HG03060 (cell line): ENCODE results near the gene NUDT3.
"Not testable (repeated sequence)": the region's sequence is repeated elsewhere in the genome, so short reads cannot be mapped to it uniquely, and the experiment has no call there.

Source experiments
- ATAC-seq: cut with Tn5 transposase; IDR thresholded peaks from one replicate; pipeline ENCODE4 v1.9.1; 2021; ENCODE audit warnings: low read depth, moderate number of reproducible peaks; ENCODE audit not compliant: unreplicated experiment

The NUDT3 gene

DNA sequence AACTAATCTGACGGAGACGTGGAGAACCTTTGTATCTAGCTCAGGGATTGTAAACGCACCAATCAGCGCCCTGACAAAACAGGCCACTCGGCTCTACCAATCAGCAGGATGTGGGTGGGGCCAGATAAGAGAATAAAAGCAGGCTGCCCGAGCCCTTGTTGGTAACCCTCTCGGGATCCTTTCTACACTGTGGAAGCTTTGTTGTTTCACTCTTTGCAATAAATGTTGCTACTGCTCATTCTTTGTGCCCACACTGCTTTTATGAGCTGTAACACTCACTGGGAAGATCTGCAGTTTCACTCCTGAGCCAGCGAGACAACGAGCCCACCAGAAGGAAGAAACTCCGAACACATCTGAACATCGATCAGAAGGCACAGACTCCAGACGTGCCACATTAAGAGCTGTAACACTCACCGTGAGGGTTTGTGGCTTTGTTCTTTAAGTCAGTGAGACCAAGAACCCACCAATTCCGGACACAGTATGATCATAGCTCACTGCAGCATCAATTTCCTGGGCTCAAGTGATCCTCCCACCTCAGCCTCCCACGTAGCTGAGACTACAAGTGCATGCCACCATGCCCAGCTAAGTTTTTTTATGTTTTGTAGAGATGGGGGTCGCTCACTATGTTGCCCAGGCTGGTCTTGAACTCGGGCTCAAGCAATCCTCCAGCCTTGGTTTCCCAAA lies 122.7 kb downstream of the NUDT3 start:
- ATAC-seq: not testable (repeated sequence)

DNA sequence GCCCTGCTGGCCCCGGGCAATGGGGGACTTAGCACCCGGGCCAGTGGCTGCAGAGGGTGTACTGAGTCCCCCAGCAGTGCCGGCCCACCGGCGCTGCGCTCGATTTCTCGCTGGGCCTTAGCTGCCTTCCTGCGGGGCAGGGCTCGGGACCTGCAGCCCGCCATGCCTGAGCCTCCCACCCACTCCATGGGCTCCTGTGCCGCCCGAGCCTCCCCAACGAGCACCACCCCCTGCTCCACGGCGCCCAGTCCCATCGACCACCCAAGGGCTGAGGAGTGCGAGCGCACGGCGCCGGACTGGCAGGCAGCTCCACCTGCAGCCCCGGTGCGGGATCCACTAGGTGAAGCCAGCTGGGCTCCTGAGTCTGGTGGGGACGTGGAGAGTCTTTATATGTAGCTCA lies 123.3 kb downstream of the NUDT3 start:
- not testable (repeated sequence) for ATAC-seq

DNA sequence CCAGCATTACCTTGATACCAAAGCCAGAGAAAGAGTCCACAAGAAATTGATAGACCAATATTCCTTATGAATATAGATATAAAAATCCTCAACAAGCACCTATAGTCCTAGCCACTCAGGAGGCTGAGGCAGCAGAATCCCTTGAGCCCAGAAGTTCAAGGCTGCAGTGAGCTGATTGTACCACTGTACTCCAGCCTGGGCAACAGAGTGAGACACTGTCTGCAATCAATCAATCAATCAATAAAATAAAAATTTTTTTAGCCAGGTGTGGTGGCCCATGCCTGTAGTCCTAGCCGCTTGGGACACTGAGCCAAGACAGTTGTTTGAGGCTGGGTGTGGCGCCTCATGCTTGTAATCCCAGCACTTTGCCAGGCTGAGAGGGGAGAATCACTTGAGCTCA lies 124.7 kb downstream of the NUDT3 start:
- no peak for ATAC-seq

DNA sequence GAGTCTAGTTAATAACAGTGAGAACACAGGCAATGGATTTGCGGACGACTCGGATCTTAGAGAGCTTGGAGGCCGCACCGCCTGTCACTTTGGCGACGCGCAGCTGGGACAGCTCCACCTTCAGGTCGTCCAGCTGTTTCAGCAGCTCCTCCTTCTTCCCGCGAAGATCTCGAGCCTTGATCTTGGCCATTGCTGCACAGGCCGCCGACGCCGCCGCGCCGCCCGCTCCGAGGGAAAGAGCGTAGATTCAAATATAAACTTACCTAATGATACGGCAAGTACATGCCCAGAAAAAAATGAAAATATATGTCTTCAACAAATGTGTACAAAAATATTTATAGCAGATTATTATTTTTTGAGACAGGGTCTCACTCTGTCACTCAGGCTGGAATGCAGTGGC lies 129.0 kb downstream of the NUDT3 start:
- not testable (repeated sequence) for ATAC-seq

DNA sequence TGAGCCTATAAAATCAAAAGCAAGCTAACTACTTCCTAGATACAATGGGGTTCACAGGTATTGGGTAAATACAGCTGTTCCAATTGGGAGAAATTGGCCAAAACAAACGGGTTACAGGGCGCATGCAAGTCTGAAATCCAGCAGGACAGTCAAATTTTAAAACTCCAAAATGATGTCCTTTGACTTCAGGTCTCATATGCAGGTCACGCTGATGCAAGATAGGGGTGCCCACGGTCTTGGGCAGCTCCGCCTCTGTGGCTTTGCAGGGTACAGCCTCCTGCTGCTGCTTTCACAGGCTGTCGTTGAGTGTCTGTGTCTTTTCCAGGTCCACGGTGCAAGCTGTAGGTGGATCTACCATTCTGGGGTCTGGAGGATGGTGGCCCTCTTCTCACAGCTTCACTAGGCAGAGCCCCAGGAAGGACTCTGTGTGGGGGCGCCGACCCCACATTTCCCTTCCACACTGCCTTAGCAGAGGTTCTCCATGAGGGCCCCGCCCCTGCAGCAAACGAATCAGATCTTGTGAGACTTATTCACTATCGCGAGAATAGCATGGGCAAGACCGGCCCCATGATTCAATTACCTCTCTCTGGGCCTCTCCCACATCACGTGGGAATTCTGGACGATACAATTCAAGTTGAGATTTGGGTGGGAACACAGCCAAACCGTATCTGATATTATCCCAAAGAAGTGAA lies 131.7 kb downstream of the NUDT3 start:
- no peak for ATAC-seq

DNA sequence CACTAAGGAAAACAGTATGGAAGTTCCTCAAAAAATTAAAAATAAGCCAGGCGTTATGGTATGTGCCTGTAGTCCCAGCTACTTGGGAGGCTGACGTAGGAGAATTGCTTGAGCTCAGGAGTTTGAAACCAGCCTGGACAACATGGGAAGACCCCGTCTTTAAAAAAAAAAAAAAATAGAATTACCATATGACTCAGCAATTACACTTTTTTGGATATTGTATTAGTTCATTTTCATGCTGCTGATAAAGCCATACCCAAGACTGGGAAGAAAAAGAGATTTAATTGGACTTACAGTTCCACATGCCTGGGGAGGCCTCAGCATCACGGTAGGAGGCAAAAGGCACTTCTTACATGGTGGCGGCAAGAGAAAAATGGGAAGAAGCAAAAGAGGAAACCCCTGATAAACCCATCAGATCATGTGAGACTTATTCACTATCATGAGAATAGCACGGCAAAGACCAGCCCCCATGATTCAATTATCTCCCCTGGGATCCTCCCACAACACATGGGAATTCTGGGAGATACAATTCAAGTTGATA lies 132.9 kb downstream of the NUDT3 start:
- no peak for ATAC-seq

DNA sequence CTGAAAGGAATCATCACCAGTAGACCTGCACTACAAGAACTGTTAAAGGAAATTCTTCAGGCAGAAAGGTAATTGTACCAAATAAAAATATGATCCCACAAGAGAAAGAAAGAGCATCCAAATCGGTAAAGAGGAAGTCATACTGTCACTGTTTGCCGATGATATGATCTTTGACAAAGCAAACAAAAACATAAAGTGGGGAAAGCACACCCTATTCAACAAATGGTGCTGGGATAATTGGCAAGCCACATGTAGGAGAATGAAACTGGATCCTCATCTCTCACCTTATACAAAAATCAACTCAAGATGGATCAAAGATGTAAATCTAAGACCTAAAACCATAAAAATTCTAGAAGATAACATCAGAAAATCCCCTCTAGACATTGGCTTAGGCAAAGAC lies 140.1 kb downstream of the NUDT3 start:
- not testable (repeated sequence) for ATAC-seq

DNA sequence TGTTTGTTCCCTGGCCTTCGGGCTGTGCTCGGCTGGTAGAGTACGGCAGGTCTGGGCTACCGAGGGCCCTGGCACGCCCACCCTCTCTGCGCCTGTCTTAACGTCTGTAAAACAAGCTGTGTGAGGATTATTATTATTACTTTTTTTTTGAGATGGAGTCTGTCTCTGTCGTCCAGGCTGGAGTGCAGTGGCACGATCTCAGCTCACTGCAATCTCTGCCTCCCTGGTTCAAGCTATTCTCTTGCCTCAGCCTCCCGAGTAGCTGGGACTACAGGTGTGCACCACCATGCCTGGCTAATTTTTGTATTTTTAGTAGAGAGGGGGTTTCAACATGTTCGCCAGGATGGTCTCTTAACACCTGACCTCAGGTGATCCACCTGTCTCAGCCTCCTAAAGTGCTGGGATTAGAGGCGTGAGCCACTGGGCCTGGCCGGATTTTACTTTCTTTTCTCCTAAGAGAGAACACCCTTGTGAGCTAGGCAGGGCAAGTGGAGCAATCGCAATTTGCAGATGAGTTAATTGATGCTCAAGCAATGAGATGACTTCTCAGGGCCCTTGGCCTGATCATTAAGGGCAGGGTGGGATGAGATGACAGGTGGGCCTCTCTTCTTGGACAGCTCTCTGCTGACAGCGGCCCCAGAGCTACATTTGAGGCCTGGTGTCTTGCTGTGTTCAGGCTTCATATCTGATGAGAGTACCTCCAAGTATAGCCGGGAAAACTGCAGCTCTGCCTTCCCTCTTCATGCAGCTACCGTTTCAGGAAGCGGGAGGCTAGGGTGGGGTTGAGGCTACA lies 142.8 kb downstream of the NUDT3 start:
- no peak for ATAC-seq

DNA sequence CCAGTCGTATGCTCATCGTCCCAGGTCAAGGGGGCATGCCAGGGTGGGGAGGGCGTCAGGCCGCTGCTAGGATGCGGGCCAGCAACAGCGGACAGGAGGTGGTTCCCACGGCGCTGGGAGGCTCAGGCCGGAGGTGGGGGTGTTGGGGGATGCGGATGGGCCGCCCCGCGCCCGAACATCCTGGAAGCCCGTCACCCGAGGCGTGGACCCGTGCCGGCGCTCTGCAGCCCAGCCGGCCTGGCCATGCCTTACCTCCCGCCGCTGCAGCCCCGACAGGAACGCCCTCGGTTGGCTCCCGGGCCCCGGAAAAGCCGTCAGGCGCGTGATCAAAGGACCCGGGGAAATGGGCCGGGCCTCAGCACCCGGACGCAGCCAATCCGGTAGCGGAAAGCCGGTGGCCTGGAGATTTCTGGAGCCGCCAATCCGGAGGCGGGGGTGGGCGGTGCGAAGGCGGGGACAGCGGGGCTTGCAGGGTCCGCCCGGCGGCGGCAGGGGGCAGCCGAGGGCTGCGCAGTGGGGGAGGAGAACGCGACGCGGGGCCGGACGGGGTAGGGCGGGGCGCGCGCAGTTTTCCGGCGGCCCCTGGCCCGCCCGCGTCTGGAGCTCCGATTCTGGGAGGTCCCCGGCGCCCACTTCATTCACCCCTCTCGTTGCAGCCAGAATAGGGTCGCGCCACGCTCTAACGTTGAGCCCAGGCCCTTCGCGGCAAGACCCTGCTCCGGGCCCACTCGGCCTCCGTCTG lies 143.6 kb downstream of the NUDT3 start, which contains the start of gene SMIM29:
Gene SMIM29 (minus strand): TSS at position 280 of the 742 bp plus-strand sequence. CDS start 1,215 bp downstream, outside the sequence.
- ATAC-seq: no peak

DNA sequence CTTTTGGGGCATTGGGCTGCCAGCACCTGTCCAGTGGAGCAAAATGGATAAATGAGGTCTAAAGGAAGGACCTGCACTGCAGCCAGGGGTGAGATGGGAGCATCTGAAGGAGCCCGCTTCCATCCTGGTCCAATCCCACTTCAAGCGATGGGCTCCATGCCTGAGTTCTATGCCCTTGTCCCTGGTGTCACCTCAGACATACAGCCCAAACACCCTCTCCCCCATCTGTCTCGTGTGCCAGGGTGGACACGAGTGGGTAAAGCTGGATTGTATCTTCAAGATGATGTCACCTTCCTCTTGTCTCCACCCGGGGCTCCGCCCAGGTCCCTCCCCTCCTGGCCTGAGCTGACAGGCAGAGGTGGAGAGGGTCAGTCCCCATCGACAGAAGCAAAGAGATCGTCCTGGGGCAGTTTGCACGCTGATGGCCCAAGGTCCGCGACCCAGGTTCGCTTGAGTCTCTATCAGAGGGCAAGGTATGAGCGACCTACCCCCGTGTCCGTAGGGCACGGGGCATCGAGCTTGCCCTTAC lies 144.2 kb downstream of the NUDT3 start:
- no peak for ATAC-seq

DNA sequence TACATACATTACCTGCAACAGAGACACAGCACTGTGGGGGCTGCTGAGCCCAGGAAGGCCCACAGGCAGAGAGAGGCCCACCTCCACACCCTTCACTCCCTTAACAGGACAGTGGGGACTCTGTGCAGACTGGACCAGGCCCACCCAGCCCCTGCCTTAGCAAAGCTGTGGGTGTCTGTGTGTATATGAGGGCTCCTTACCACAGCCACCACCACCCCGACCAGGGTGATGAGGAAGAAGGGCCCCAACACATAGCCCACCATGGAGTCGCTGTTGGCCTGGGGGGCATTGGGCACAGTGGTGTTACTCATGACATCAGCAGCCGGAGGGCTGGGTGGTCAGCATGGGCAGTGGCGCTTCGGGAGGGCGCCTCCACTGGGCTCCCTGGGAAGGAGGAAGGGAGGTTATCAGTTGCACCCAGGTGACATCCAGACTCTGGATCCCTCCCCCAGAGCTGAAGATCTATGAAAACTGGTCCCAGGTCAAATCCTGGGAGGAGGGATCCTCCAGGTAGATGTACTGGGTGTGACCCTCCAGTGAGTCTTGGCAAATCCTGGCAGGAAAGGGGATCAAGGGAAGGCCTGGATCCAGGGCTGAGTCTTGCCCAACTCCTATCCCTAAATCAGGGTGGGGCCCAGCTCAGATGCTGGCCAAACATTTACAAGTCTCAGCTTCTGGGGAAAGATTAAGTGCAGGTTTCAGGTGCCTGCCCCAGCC lies 144.8 kb downstream of the NUDT3 start:
- no peak for ATAC-seq

DNA sequence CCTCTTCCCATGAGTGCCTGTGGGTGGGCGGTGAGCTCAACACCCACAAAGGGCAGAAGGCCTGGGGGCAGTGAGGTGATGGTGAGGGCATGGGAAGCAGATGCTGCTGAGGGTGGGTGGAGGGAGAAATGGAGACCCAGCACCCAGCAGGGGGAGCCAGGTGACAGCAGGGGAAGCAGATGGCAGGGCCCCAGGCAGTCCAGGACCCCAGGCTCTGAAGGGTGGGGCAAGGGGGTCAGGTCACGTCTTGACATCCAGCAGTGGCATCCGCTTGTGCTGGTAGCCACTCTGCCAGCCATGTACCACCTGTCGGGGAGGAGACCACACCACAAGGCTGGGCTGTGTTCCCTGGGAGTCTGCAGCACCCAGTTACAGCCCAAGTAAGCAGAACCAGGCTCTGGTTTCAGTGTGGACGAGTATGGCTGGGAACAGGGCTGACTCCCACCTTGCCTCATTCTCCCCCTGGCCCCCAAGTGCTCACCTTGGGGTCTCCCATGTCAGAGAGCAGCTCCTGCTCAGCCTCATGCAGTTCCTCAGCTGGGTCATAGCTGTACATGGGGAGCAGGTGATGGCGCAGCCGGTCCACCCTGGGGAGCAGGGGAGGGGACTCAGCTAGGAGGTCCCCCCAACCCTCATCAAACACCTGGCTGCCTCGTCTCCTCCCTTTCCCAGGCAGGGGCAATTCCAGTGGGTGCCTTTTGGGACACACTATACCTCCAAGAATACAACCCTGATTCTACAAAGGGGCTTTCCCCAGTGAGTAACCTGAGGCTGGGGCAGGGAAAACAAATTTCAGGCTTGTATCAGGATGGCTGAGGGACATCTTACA lies 145.7 kb downstream of the NUDT3 start:
- no peak for ATAC-seq

DNA sequence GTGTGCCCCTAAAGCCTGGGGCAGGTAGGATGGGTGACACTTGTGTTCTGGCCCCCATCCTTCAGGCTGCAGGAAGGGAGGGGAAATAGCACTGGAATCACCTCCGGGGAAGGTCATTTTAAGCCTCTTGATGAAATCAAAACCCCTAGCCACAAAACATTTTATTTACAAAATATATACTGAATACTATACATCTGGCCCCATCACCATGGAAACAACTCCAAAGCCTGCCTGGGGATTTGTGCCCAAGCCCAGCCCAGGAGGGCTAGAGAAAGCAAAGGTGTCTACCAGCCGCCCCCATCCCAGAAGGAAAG lies 146.3 kb downstream of the NUDT3 start:
- no peak for ATAC-seq

DNA sequence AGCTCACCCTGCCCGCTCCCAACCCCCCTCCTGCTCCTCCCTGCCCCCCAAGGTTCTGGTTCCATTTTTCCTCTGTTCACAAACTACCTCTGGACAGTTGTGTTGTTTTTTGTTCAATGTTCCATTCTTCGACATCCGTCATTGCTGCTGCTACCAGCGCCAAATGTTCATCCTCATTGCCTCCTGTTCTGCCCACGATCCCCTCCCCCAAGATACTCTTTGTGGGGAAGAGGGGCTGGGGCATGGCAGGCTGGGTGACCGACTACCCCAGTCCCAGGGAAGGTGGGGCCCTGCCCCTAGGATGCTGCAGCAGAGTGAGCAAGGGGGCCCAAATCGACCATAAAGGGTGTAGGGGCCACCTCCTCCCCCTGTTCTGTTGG lies 146.7 kb downstream of the NUDT3 start:
- ATAC-seq: not testable (repeated sequence)

DNA sequence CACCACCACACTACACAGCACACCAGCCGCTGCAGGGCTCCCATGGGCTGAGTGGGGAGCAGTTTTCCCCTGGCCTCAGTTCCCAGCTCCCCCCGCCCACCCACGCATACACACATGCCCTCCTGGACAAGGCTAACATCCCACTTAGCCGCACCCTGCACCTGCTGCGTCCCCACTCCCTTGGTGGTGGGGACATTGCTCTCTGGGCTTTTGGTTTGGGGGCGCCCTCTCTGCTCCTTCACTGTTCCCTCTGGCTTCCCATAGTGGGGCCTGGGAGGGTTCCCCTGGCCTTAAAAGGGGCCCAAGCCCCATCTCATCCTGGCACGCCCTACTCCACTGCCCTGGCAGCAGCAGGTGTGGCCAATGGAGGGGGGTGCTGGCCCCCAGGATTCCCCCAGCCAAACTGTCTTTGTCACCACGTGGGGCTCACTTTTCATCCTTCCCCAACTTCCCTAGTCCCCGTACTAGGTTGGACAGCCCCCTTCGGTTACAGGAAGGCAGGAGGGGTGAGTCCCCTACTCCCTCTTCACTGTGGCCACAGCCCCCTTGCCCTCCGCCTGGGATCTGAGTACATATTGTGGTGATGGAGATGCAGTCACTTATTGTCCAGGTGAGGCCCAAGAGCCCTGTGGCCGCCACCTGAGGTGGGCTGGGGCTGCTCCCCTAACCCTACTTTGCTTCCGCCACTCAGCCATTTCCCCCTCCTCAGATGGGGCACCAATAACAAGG lies 147.3 kb downstream of the NUDT3 start:
- not testable (repeated sequence) for ATAC-seq

DNA sequence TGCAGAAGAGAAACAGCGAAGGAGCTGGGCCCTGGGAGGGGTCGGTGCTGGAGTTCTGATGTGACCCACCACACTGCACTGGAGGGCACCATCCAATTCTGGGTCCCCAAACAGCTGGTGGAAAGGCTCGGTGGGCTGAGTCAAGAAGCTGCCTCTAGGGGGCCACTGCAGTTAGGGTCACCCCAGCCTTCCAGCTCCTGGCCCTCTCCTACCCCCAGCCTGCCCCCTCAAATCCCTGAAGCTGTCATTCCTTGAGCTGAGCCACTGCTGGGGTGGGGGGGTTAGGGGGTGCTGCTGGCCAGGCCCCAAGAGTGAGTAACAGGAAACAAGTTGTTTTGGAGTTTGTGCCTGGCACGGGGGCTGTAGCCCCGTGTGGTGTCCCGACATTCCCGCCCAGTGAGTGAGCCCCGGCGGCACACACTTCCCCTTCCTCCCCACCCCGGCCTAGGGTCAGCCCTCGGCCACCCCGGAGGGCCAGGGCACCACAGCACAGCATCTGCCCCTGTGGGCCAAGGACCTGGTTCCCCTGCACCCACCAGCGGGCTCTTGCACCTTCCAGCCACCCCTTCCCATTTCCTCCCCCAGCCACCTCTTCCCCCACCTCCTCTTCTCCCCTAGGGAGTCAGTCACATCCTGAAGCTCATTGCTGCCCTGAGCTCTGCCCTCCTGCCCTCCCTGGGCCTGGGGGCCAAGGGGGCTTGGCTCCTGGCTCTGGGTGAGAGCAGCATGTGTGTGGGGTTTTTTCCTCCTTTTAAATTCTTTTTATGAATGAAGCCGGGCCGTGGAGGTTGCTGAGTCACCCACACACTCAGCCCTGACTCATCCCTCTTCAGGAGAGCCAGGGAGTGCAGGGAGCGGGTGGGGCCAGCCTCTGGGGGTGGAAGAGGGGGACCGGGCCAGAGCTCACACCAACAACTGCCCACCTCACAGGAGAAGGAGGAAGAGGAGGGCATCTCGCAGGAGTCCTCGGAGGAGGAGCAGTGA lies 148.3 kb downstream of the NUDT3 start:
- no peak for ATAC-seq
